HUES48 (cell line): Measurements from ENCODE around the gene VANGL2.
"Not testable (repeated sequence)": the region's sequence is repeated elsewhere in the genome, so short reads cannot be mapped to it uniquely, and the experiment has no call there.

Experiments used
- H3K27ac ChIP-seq: one replicate; pipeline ENCODE4 v1.7.0; 2013; ENCODE audit warnings: low read depth, low read length, inconsistent platforms
- H3K27me3 ChIP-seq: 2 replicates; pipeline ENCODE4 v1.6.1; 2013; ENCODE audit warnings: mild to moderate bottlenecking, low read length; ENCODE audit not compliant: control insufficient read depth, insufficient read depth
- H3K36me3 ChIP-seq: 2 replicates; pipeline ENCODE4 v1.6.1; 2013; ENCODE audit warnings: low read length; ENCODE audit not compliant: control insufficient read depth, insufficient read depth
- H3K4me1 ChIP-seq: 2 replicates; pipeline ENCODE4 v1.6.1; 2013; ENCODE audit warnings: mild to moderate bottlenecking, low read length; ENCODE audit not compliant: control insufficient read depth, insufficient read depth
- H3K4me3 ChIP-seq: 2 replicates; pipeline ENCODE4 v1.5.1; 2013; ENCODE audit warnings: mild to moderate bottlenecking, low read depth, low read length
- H3K9ac ChIP-seq: 2 replicates; pipeline ENCODE4 v1.6.1; 2013; ENCODE audit warnings: mild to moderate bottlenecking, low read depth, low read length, moderate library complexity
- H3K9me3 ChIP-seq: 2 replicates; pipeline ENCODE4 v1.6.1; 2013; ENCODE audit warnings: low read length; ENCODE audit not compliant: control insufficient read depth, insufficient read depth

The VANGL2 gene

DNA sequence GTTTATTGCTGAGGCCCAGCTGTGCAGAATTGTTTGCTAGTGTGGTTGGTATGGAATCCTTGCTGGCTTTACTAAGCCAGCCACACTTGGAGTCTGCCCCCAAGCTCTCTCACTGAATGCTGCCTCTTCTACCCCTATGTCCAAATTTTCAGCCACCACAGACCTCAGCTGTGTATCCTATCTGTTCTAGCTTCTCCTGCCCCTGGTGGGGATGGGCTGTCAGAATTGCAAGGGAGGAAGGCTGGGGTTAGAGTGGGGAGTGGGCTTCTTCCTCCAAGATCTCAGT lies 29.1 kb upstream of the VANGL2 start:
- Histone ChIP-seq H3K36me3 (no peaks in the 10 kb centered on the region), H3K27ac (no peak overlapping the region), H3K4me1 (peaks cover 28% of the 10 kb centered on the region), H3K9me3 (no peaks in the 10 kb centered on the region), H3K27me3 (no peaks in the 10 kb centered on the region), H3K9ac (no peak overlapping the region), H3K4me3 (no peak overlapping the region)

DNA sequence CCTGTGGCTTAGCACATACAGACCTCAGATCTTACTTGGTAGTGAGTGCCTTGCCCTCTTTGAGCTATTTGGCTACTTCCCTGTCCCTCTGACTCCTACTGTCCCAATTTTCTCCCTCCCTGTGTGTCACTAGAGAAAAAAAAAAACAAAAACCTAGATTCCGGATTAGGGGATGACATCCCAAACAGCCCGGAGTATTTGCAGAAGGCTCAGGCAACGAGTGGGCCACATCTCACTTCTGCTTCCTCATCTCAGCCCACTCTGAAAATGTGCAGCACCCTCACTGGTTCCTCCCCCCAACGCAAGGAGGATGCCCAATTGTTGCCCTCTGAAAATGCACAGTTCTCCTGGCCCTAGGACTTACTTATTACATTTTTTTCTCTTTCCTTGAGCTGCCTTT lies 28.6 kb upstream of the VANGL2 start:
- H3K27me3 ChIP-seq = no peaks in the 10 kb centered on the region
- peaks cover 32% of the 10 kb centered on the region for H3K4me1 ChIP-seq
- no peaks in the 10 kb centered on the region for H3K9me3 ChIP-seq
- H3K4me3 ChIP-seq = no peak overlapping the region
- H3K9ac ChIP-seq = no peak overlapping the region
- H3K27ac ChIP-seq = no peak overlapping the region
- no peaks in the 10 kb centered on the region for H3K36me3 ChIP-seq

DNA sequence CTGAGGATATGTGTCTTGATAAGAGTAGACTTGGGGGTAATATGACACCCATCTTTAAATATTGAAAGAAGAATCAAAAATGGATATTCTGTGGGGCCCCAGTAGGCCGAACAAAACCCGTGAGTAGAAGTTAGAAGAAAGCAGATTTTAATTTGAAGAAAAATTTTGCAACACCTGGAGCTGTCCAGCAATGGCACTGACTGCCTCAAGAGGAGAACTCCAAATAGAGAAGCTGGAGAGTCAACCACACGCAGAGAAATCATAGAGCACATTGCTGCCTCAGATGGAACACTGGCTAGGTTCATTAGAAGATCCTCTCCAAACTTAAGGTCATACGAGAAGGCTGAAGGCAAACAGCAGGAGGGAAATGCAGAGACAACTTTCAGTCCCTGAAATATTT lies 26.7 kb upstream of the VANGL2 start:
- H3K27me3 ChIP-seq = no peaks in the 10 kb centered on the region
- H3K9me3 ChIP-seq = no peaks in the 10 kb centered on the region
- H3K27ac ChIP-seq = no peak overlapping the region
- H3K4me3 ChIP-seq = no peak overlapping the region
- no peaks in the 10 kb centered on the region for H3K36me3 ChIP-seq
- H3K4me1 ChIP-seq = peaks cover 40% of the 10 kb centered on the region
- H3K9ac ChIP-seq = no peak overlapping the region

DNA sequence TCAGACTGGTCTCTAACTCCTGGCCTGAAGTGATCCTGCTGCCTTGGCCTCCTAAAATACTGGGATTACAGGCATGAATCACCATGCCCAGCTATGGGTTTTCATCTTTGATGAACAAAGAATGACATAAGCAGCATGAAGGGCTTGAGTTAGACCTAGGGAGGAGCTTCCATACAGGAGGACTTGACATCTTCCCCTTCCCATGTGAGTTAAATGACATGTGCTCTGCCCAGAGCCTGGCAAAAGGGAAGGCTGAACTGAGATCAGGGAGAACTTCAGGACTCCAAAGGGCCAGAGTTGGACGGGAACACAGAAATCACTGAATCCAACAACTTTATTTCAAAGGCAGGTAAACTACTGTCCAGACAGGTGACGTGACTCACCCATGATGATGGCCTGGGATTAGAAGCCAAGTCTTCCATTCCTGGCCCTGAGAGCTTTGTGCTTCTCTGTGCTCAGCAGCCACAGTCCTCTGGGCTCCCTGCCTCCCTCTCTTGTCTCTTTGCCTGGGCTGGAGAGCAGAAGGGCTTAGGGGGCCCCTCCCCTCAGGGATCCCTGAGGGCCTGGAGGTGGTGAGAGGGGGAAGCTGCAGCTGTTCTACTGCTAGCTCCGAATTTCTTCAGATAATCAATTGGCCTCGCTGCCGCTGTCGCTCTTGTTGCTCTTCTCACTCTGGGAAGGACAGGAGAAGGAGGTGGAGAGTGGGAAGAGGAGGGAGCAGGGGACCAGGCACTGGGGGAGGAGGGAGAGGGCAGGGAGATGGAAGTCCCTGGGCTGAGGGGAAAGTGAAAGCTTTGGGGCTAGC lies 25.9 kb upstream of the VANGL2 start:
- Histone ChIP-seq H3K36me3 (no peaks in the 10 kb centered on the region), H3K27ac (peak overlapping the region; percentile 91), H3K4me3 (peak overlapping the region; percentile 13; the same call in 1 of the 2 replicates), H3K4me1 (peaks cover 40% of the 10 kb centered on the region), H3K9me3 (no peaks in the 10 kb centered on the region), H3K27me3 (no peaks in the 10 kb centered on the region), H3K9ac (no peak overlapping the region)

DNA sequence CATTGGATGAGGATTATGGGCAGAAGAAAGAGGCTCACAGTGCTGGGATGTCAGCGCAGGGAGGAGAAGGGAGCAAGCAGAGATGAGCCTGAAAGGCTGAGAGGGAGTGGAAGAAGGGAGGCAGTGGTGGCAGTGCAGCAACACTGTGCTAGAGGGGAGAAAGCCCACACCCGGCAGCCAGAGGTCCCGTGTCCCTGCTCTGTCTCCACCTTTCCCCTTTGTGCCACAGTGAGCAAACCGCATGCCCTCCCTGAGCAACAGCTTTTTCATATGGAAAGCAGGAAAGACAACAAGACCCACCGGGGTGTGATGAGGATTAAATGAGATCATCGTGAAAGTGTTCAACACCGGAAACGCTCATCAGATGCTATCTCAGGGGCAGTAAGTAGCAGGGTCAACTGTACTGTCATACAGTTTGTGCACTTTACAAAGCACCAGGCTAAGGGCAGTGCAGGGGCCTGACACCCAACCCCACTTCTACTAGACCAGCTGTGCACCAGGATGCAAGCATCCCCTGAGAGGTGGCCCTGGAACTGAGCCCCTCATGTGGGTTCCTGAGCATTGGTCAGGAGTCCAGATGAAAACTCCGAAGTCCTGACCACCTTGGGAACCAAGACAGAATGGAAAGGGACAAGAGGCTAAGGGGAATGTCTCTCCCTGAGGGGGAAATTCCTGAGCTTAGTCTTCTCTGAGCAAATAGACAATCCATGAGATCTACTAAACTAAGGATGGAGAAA lies 24.4 kb upstream of the VANGL2 start:
- Histone ChIP-seq H3K27me3 (no peaks in the 10 kb centered on the region), H3K4me1 (peaks cover 38% of the 10 kb centered on the region), H3K36me3 (no peaks in the 10 kb centered on the region), H3K27ac (peak overlapping the region; percentile 91), H3K4me3 (peak overlapping the region; percentile 23), H3K9ac (peak overlapping the region; percentile 41; the same call in 1 of the 2 replicates), H3K9me3 (no peaks in the 10 kb centered on the region)

DNA sequence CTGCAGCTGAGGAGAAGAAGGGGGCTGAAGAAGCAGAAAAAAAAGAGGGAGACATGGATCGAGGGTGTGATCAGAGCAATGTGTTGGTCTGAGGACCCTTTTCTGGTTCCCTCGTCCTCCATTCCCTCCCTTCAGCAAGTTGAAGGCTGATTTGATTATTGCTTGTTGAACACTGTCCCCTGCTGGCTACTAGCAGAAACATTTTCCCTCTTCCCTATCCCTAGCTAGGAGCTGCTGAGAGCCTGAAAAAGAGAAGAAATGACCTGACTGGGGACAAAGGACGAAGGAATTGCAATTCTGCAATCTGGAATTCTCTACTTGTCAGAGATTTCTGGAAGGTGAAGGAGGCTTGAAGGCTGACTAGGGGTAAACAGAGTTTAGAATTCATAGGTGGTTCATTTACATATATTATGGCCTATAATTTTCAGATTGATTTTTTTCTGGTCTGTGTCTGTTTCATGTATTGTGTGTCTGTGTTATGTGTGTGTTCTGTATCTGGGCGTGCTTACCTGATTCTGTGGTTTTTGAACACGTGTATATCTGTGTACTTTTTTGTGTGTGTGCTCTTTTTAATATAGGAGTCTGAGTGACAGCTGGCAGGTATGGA lies 23.7 kb upstream of the VANGL2 start:
- peak overlapping the region; percentile 22; the same call in 1 of the 2 replicates for H3K9ac ChIP-seq
- peak overlapping the region; percentile 23 for H3K4me3 ChIP-seq
- no peaks in the 10 kb centered on the region for H3K36me3 ChIP-seq
- H3K27ac ChIP-seq = peak overlapping the region; percentile 91
- H3K4me1 ChIP-seq = peaks cover 38% of the 10 kb centered on the region
- H3K9me3 ChIP-seq = no peaks in the 10 kb centered on the region
- H3K27me3 ChIP-seq = no peaks in the 10 kb centered on the region

DNA sequence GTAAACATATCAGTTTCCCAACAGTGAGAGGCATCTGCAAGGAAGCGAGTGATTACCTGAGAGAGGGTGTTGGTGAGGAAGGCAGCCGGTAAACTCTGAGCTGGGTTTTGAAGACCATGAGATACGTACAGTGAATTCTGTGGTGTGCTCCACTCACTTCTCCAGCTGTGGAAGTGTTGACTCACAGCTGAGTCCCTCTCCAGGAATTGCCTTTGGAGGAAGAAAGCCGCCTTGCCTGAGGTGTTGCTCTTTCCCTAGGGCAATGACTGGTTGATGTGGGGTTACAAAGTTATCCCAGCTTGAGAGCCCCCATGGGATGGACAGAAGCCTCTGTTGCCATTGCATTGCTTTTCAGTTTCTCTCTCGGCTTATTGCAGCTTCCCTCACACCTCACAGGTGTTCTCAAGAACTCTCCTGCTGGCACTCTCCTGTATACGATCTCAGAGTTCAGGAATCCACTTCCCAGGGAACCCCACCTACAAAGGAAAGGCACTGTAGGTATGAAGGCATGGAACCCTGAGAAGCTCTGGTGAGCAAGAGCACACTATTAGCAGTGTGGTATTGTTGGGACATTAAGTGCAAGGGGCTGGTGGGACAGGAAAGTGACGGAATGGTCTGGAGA lies 22.7 kb upstream of the VANGL2 start:
- H3K4me1 ChIP-seq = peaks cover 38% of the 10 kb centered on the region
- no peaks in the 10 kb centered on the region for H3K27me3 ChIP-seq
- H3K4me3 ChIP-seq = no peak overlapping the region
- no peak overlapping the region for H3K9ac ChIP-seq
- no peaks in the 10 kb centered on the region for H3K9me3 ChIP-seq
- no peaks in the 10 kb centered on the region for H3K36me3 ChIP-seq
- H3K27ac ChIP-seq = no peak overlapping the region

DNA sequence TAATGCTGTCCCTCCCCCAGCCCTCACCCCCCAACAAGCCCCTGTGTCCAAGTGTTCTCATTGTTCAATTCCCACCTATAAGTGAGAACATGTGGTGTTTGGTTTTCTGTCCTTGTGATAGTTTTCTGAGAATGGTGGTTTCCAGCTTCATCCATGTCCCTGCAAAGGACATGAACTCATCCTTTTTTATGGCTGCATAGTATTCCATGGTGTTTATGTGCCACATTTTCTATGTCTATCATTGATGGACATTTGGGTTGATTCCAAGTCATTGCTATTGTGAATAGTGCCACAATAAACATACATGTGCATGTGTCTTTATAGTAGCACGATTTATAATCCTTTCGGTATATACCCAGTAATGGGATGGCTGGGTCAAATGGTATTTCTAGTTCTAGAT lies 15.6 kb upstream of the VANGL2 start:
- not testable (repeated sequence) for H3K27ac ChIP-seq, H3K27me3 ChIP-seq, H3K4me1 ChIP-seq, H3K36me3 ChIP-seq, H3K4me3 ChIP-seq, H3K9ac ChIP-seq, H3K9me3 ChIP-seq

DNA sequence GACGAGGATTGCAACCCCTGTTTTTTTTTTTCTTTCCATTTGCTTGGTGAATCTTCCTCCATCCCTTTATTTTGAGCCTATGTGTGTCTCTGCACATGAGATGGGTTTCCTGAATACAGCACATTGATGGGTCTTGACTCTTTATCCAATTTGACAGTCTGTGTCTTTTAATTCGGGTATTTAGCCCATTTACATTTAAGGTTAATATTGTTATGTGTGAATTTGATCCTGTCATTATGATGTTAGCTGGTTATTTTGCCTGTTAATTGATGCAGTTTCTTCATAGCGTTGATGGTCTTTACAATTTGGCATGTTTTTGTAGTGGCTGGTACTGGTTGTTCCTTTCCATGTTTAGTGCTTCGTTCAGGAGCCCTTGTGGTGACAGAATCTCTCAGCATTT lies 12.0 kb upstream of the VANGL2 start:
- not testable (repeated sequence) for H3K27me3 ChIP-seq, H3K9me3 ChIP-seq, H3K4me3 ChIP-seq, H3K4me1 ChIP-seq, H3K36me3 ChIP-seq, H3K9ac ChIP-seq, H3K27ac ChIP-seq

DNA sequence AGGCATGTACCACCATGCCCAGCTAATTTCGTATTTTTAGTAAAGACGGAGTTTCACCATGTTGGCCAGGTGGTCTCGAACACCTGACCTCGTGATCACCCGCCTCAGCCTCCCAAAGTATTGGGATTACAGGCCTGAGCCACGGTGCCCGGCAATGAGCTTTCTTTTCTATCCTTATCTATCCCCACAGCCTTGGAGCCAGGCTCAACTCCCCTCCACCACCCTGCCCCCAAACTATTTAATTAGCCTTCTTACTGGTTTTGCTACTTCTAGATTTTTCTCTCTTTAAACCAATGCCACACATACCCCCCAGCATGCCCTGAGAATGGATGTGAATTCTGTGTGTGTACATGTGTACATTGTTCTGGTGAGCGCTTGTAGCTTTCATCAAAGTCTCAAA lies 5.7 kb upstream of the VANGL2 start:
- H3K4me1 ChIP-seq = peaks cover 12% of the 10 kb centered on the region
- H3K9me3 ChIP-seq = no peaks in the 10 kb centered on the region
- H3K27me3 ChIP-seq = no peaks in the 10 kb centered on the region
- H3K9ac ChIP-seq = no peak overlapping the region
- no peak overlapping the region for H3K27ac ChIP-seq
- no peak overlapping the region for H3K4me3 ChIP-seq
- no peaks in the 10 kb centered on the region for H3K36me3 ChIP-seq

DNA sequence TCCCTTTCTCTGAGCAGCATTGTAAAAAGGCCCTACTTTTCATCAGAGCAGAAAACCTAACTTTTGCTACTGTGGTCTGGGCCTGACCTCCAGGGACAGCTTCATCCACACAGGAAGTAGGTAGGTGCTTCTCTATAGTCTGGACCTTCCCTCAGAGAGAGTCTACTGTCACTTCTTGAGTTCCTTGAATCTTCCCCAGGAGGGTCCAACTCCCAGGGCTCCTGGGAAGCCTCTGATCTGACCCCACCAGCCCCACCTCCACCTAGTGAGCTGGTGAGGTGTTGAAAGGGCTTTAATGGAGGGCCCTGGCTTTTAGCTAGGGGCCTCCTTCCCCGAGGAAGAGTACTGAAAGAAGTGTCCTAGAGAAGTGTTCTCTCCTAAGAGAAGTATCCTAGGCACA lies 2.7 kb upstream of the VANGL2 start:
- H3K4me3 ChIP-seq = no peak overlapping the region
- H3K36me3 ChIP-seq = no peaks in the 10 kb centered on the region
- H3K27me3 ChIP-seq = no peaks in the 10 kb centered on the region
- H3K4me1 ChIP-seq = peaks cover 25% of the 10 kb centered on the region
- H3K27ac ChIP-seq = no peak overlapping the region
- no peak overlapping the region for H3K9ac ChIP-seq
- no peaks in the 10 kb centered on the region for H3K9me3 ChIP-seq
